ENCODE results near the gene ATOH8. TPM values are rescaled to one million over a fixed set of nuclear protein-coding genes. Genes with fewer than 3 reads are reported as not detected.

ATOH8 gene
- total and polyA plus RNA-seq, 10 of the 15 experiments (the other 5 are each of a cell fraction or from before 2014, with no cell fraction given) = 0.03 to 0.60 TPM; not detected in 8

GRCh38 chr2:85768713-85769112 is 14.9 kb downstream of the ATOH8 start:
- intact Hi-C loops (cut with micrococcal nuclease; ENCODE audit: unreplicated experiment) = no loop called here
- H3K27ac ChIP-seq (ENCODE audit: control insufficient read depth, insufficient read depth) = no peak overlapping the region
- 30% methylated on average over 8 of the region's 8 CpGs for WGBS (ENCODE audit: insufficient coverage, insufficient replicate concordance, low lambda C conversion rate, missing lambda C conversion rate)
- no peak overlapping the region for H3K4me3 ChIP-seq
- ChIA-PET POLR2A (no interaction called here), RAD21 (ENCODE audit: unreplicated experiment) (no interaction called here), SMC1A (ENCODE audit: uncharacterized antibody, unreplicated experiment) (interaction anchor here (0.6 to 1.1 kb wide), 2 partner anchors 29 to 46 kb away, joined by 3 to 4 read pairs; no protein-coding TSS in a partner anchor), CTCF (interaction anchor here (1.0 to 1.9 kb wide), 3 partner anchors 19 to 60 kb away, joined by 3 to 5 read pairs (median 4); no protein-coding TSS in a partner anchor)
- in situ Hi-C loops (cut with MboI) = no loop called here
- H3K9me3 ChIP-seq (replicated peaks; ENCODE audit: control insufficient read depth, insufficient read depth, low read length) = no peaks in the 10 kb centered on the region
- no peak overlapping the region for H3K9ac ChIP-seq (ENCODE audit: control insufficient read depth, insufficient read depth, low read length)
- ATAC-seq (no peak), FAIRE-seq (no peak), DNase-seq (ENCODE audit: low read depth, low spot score) (no peak)
- TF ChIP-seq BMI1 (IDR thresholded peaks at IDR 0.05; ENCODE audit: borderline replicate concordance) (no peak), CREB1 (IDR thresholded peaks at IDR 0.05; ENCODE audit: low read depth) (no peak), NFXL1 (IDR thresholded peaks at IDR 0.05; ENCODE audit: borderline replicate concordance) (no peak), TCF3 (IDR thresholded peaks at IDR 0.05; ENCODE audit: borderline replicate concordance, insufficient read depth, low read depth, low read length) (no peak), ZNF207 (IDR thresholded peaks at IDR 0.05; ENCODE audit: borderline replicate concordance) (no peak)
- no peaks in the 10 kb centered on the region for H3K4me1 ChIP-seq (ENCODE audit: control insufficient read depth, insufficient read depth, low read length)
- H3K36me3 ChIP-seq (ENCODE audit: control insufficient read depth in 2 of 2, insufficient read depth in 2 of 2, low read length in 1 of 2) = no peaks in the 10 kb centered on the region
- peaks cover 0 to 4% of the 10 kb centered on the region in 2 experiments; a peak in 2 of 4 replicates for H3K27me3 ChIP-seq (replicated peaks in 1 of 2; ENCODE audit: control insufficient read depth in 2 of 2, insufficient read depth in 2 of 2, low read length in 1 of 2)
- H3K4me2 ChIP-seq (ENCODE audit: control insufficient read depth, insufficient read depth) = no peak overlapping the region
- H4K20me1 ChIP-seq (ENCODE audit: control insufficient read depth, insufficient read depth) = no peaks in the 10 kb centered on the region; the same call in 1 of the 2 replicates
- no peak overlapping the region for H2AFZ ChIP-seq (ENCODE audit: control insufficient read depth, low read depth, low read length)
- no TSS peak for BruUV-seq (replicated peaks)
- H3K79me2 ChIP-seq (ENCODE audit: control insufficient read depth, insufficient read depth, low read length) = no peaks in the 10 kb centered on the region

- Histone ChIP-seq H3K9me3 (replicated peaks; ENCODE audit: control insufficient read depth, insufficient read depth, low read length) (no peaks in the 10 kb centered on the region), H3K79me2 (ENCODE audit: control insufficient read depth, insufficient read depth, low read length) (no peaks in the 10 kb centered on the region), H3K9ac (ENCODE audit: control insufficient read depth, insufficient read depth, low read length) (no peak overlapping the region), H3K4me1 (ENCODE audit: control insufficient read depth, insufficient read depth, low read length) (no peaks in the 10 kb centered on the region), H3K27me3 (replicated peaks in 1 of 2; ENCODE audit: control insufficient read depth in 2 of 2, insufficient read depth in 2 of 2, low read length in 1 of 2) (peaks cover 0 to 4% of the 10 kb centered on the region in 2 experiments; a peak in 2 of 4 replicates), H3K36me3 (ENCODE audit: control insufficient read depth in 2 of 2, insufficient read depth in 2 of 2, low read length in 1 of 2) (no peaks in the 10 kb centered on the region), H3K4me3 (no peak overlapping the region), H4K20me1 (ENCODE audit: control insufficient read depth, insufficient read depth) (no peaks in the 10 kb centered on the region; the same call in 1 of the 2 replicates), H3K27ac (ENCODE audit: control insufficient read depth, insufficient read depth) (no peak overlapping the region), H2AFZ (ENCODE audit: control insufficient read depth, low read depth, low read length) (no peak overlapping the region), H3K4me2 (ENCODE audit: control insufficient read depth, insufficient read depth) (no peak overlapping the region)
- intact Hi-C loops (cut with micrococcal nuclease; ENCODE audit: unreplicated experiment) = no loop called here
- BruUV-seq (replicated peaks) = no TSS peak
- FAIRE-seq (no peak), ATAC-seq (peak; percentile 88), DNase-seq (ENCODE audit: low read depth, low spot score) (no peak)
- CTCF ChIA-PET = interaction anchor here (1.3 to 1.9 kb wide), 2 partner anchors 20 to 45 kb away, joined by 4 to 5 read pairs; no protein-coding TSS in a partner anchor
- POLR2A ChIA-PET = no interaction called here
- 44% methylated on average over 12 of the region's 12 CpGs for WGBS (ENCODE audit: insufficient coverage, insufficient replicate concordance, low lambda C conversion rate, missing lambda C conversion rate)
- RAD21 ChIA-PET (ENCODE audit: unreplicated experiment) = no interaction called here
- TF ChIP-seq CTCF (IDR thresholded peaks at IDR 0.05 in 2 of 3, conservative IDR thresholded peaks at IDR 0.05 in 1 of 3; ENCODE audit: control insufficient read depth in 2 of 3, extremely low read depth in 1 of 3, insufficient read depth in 1 of 3, low read depth in 3 of 3, low read length in 3 of 3) (peak in 2 of 3 experiments; percentile 19 to 40; a peak in 2 of 6 replicates), ZNF217 (IDR thresholded peaks at IDR 0.05) (no peak)
- in situ Hi-C loops (cut with MboI) = no loop called here
- SMC1A ChIA-PET (ENCODE audit: uncharacterized antibody, unreplicated experiment) = interaction anchor here (1.1 to 1.3 kb wide), 2 partner anchors 13 to 45 kb away, joined by 4 read pairs; no protein-coding TSS in a partner anchor
These were observed 15.6 kb downstream of the ATOH8 start for GRCh38 chr2:85769236-85769982.
